Activated T-helper 9 cell treated with anti-CD3 and anti-CD28 coated beads, Interleukin-2, amount 50 U/mL, for 16 hours (primary cell): ENCODE data around the gene APBA1.
"Not testable (repeated sequence)": the region's sequence is repeated elsewhere in the genome, so short reads cannot be mapped to it uniquely, and the experiment has no call there.

Source experiments
- DNase-seq: peaks from one replicate; pipeline ENCODE4 v3.0.0-alpha.2; 2020; ENCODE audit warnings: low read depth

The APBA1 gene

GRCh38 chr9:69604568-69605219 lies 67.5 kb downstream of the APBA1 start:
- DNase-seq, result no peak

- DNase-seq, result no peak
These were observed 68.5 kb downstream of the APBA1 start for GRCh38 chr9:69603656-69604055.

GRCh38 chr9:69602773-69603172 lies 69.4 kb downstream of the APBA1 start:
- no peak for DNase-seq

GRCh38 chr9:69601698-69602097 lies 70.5 kb downstream of the APBA1 start:
- DNase-seq, result no peak

- DNase-seq, result no peak
These were observed 71.7 kb downstream of the APBA1 start for GRCh38 chr9:69600314-69601047.

- DNase-seq, result no peak
These were observed 72.8 kb downstream of the APBA1 start for GRCh38 chr9:69599232-69599971.

GRCh38 chr9:69596906-69597305 lies 75.3 kb downstream of the APBA1 start:
- DNase-seq, result not testable (repeated sequence)

- DNase-seq, result no peak
These were observed 78.0 kb downstream of the APBA1 start for GRCh38 chr9:69594180-69594579.

GRCh38 chr9:69593756-69594155 lies 78.4 kb downstream of the APBA1 start:
- no peak for DNase-seq

GRCh38 chr9:69593301-69593700 lies 78.9 kb downstream of the APBA1 start:
- no peak for DNase-seq

GRCh38 chr9:69590266-69590665 lies 81.9 kb downstream of the APBA1 start:
- no peak for DNase-seq

- no peak for DNase-seq
These were observed 83.0 kb downstream of the APBA1 start for GRCh38 chr9:69589156-69589555.

- DNase-seq, result no peak
These were observed 86.6 kb downstream of the APBA1 start for GRCh38 chr9:69585571-69585970.

- no peak for DNase-seq
These were observed 87.4 kb downstream of the APBA1 start for GRCh38 chr9:69584759-69585158.

- DNase-seq, result no peak
These were observed 88.4 kb downstream of the APBA1 start for GRCh38 chr9:69583645-69584234.

- no peak for DNase-seq
These were observed 89.5 kb downstream of the APBA1 start for GRCh38 chr9:69582544-69583297.

- no peak for DNase-seq
These were observed 90.2 kb downstream of the APBA1 start for GRCh38 chr9:69582018-69582417.

- no peak for DNase-seq
These were observed 91.5 kb downstream of the APBA1 start for GRCh38 chr9:69580582-69581214.

- DNase-seq, result no peak
These were observed 92.2 kb downstream of the APBA1 start for GRCh38 chr9:69579760-69580581.

GRCh38 chr9:69579032-69579758 lies 93.0 kb downstream of the APBA1 start:
- DNase-seq, result no peak
